Stimulated activated CD4-positive, alpha-beta T cell treated with anti-CD3 and anti-CD28 coated beads, Interleukin-2, amount 100 ng/mL, for 4 hours (primary cell): ENCODE data around the gene EXOC3L1.

ENCODE experiments used
- DNase-seq: peaks from one replicate; pipeline ENCODE4 v3.0.0-alpha.2; 2020; ENCODE audit warnings: low read depth

EXOC3L1 gene

DNA sequence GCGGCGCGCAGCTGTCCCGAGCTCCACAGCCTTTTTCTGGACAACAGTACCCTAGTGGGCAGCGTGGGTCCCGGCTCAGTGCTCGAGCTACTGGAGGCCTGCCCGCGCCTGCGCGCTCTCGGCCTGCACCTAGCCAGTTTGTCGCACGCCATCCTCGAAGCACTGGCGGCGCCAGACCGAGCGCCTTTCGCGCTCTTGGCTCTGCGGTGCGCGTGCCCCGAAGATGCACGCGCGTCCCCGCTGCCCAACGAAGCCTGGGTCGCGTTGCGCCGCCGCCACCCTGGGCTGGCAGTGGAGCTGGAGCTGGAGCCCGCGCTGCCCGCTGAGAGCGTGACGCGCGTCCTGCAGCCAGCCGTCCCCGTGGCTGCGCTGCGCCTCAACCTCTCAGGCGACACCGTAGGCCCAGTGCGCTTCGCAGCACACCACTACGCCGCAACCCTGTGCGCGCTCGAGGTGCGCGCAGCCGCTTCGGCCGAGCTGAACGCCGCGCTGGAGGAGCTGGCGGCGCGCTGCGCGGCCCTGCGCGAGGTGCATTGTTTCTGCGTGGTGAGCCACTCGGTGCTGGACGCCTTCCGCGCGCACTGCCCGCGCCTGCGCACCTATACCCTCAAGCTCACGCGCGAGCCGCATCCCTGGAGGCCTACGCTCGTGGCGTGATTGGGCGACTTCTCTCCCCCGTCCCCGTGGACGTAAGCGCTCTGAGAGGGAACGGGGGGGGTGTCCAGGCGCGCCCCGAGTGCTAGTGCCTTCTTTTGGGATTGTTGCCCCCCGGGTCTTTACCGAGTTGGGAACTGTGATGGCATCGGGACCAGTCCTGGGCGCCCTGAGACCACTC lies 26.6 kb downstream of the EXOC3L1 start:
- DNase-seq = no peak

DNA sequence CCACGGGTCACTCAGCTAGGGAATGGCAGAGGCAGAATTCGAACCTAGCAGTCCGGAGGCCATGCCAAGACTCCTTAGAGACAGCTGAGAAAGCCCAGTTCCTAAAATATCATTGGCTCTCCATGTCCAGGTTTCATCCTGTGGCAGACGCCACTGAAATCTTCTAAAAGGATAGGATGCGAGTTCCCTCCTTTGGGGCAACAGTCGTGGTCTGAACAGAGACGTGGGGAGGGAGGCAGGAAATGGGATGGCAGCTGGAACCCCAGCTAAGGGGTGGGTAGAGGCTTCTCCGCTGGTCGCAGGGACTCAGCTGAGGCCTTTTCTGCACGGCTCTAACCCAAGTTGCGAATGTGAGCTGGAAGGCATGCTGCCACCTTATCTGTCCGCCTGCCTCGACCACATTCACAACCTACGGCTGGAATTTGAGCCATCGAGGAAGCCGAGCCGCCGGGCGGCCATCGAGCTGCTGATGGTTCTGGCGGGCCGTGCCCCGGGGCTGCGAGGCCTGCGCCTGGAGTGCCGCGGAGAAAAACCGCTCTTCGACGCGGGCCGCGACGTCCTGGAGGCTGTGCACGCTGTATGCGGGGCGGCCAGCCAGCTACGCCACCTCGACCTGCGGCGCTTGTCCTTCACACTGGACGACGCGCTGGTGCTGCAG lies 27.3 kb downstream of the EXOC3L1 start:
- DNase-seq = no peak

GRCh38 chr16:67161595-67162058 lies 28.3 kb downstream of the EXOC3L1 start:
- DNase-seq = no peak

DNA sequence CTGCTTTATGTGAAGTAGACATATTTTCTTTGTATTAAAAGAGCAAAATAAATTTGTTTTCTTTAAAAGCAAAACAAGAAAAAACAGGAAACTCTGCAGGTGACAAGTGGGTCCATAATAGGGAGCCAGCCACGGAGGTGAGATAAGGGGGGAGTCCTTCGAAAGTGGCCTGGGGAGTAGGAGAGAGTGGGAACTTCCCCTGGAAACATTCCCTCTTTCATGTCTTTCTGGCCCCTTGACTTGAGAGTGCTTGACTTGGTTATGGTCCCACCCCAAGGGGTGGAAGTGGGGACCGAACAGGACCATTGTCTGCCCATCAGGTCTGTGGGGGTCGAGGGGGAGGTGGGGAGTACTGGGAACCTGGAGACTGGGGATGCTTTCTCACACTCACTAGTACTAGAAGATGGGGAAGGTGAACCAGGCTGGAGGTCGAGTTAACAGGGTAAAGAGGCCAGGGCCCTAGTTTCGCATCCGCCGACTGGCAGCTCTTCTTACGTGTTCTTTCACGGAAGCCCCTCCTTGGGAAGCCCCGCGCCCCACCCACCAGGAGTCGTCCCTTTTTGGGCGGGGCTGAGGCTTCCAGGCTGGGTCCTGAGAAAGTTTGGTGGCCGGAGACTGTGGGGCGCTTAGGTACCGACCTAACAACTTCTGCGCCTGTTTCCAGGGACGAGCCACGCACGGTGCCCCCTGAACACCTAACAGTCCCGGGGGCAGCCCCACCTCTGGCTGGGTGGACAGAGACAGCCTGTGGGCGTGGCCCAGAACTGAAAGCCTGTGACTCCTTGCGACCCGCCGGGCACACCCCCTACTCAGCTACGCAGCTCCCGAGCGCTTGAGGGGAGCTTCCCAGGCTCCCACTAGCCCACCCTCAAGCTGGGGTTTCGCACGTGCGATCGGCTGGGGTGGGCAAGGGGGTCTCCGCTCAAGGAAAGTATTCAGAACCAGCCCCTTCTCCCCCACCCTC lies 31.0 kb downstream of the EXOC3L1 start:
- peak; percentile 75 for DNase-seq

DNA sequence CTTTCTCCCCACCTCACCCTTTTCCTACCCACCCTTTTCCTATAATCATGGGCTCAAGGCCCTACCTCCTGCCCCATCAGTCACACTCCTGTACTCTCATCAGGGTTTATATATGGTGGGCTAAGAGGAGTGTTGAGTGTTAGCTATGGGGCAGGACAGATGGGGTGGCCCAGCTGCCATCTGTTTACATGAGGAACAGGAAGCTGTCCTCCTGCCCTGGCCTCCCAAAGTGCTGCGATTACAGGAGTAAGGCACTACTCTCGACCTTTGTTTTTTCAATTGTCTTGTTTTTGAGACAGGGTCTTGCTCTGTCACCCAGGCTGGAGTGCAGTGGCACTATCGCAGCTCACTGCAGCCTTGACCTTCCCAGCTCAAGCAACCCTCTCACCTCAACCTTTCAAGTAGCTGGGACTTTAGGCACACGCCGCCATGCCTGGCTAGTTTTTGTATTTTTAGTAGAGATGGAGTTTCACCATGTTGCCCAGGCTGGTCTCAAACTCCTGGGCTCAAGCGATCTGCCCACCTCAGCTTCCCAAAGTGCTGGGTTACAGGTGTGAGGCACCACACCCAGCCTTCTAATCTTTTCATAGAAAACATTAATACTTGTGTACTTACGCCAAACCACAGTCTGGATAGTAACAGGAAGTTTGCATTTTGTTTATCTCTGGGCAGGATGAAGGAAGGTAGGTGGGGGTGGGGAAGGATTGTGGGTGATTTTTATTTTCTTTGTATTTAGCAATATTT lies 31.9 kb downstream of the EXOC3L1 start:
- no peak for DNase-seq

GRCh38 chr16:67157106-67157748 lies 32.7 kb downstream of the EXOC3L1 start:
- no peak for DNase-seq

DNA sequence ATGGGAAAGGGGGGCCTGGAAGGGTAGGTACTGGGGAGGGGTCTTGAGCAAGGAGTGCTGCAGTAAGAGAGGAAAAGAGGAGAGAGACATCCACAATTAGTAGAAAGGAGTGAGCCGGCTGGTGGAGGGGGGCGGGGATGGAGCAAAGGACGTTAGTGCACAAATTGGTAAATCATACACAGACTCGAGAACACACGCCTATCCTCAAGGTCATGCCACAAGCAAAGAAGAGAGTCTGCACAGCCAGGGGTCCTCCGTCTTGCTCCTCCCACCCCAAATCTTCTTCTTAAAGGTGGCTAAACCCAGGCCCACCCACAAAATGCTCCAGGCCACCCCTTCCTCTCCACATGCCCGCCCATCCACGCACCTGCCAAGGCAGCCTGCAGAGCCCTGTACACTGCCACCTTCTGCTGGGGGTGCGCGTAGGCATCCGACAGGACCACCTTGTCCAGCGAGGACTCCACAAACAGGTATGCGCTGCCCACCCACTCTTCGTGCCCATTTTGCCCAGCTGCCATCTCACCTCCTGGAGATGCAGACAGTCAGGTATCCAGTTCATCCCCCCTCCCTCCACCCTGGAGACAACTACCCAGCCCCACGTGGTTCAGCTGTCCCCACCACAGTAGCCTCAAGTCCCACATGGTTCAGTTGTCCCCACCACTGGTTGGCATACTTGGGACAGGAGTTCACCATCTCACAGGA lies 33.6 kb downstream of the EXOC3L1 start:
- no peak for DNase-seq

GRCh38 chr16:67155295-67156142 lies 34.4 kb downstream of the EXOC3L1 start:
- peak; percentile 71 for DNase-seq

DNA sequence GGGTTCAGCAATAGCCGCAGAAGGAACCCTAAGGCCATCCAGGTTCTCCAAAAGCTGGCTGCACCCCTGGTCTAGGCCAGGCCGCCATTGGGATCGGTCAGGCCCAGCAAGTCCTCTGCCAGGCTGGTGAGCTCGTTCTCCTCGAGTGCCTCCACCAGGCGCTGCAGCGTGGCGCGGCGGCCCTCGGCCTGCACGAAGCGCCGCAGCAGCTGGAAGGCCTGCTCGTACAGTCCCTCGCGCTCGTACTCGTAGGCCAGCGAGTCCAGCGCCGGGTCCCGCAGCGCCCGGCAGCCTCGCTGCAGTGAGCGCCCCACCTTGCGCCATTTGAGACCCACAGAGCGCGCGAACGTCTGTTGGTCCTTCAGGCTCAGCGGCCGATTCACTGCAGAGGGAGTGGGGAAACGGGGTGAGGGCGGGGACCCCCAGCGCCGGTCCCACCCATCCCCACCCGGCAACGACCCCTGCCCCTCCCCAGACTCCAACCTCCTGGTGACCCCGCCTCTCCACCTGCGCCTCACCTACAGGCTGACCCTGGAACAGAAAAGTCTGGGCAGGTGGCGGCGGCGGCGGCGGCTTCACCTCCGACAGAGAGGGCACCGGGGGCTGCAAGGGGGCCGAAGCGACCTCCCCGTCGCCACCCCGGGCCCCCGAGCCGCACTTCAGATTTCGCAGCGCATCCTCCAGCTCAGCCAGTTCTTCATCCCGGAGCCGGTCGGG lies 35.2 kb downstream of the EXOC3L1 start:
- DNase-seq = no peak

DNA sequence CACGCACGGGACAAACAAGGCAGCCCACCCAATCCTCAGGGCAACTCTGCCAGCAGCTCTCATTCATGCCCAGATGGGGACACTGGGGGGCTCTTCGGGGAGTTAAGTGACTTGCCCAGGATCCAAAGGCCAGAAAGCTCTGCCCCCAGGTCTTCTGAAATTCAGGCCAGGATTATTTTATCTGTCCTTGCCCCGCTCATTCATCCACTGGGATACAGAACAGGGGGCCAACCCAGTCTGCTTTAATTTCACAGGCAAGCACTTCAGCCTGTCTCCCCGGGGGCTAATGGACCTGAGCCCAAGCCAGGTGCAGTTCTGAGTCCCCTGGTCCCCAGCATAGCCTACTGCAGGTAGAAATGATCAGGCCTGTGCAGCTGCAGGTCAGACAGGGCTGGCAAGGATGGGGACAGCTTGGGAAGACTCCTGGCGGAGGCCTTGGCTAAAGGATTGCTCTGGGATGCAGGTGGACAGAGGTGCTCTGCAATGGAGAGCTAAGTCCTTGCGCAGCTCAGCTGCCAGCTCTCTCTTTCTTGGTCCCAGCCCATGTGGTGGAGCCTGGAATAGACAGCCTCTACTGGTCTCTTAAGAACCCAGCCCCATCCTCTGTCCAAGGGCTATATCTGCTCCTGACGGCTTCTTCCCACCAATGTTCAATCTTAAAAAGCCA lies 38.4 kb downstream of the EXOC3L1 start:
- no peak for DNase-seq

- DNase-seq = no peak
Measured at GRCh38 chr16:67150833-67151396, 39.0 kb downstream of the EXOC3L1 start, which contains the start of gene B3GNT9. Gene B3GNT9 (minus strand): TSS chr16:67150998. CDS start chr16:67150485, 513 bp downstream.

DNA sequence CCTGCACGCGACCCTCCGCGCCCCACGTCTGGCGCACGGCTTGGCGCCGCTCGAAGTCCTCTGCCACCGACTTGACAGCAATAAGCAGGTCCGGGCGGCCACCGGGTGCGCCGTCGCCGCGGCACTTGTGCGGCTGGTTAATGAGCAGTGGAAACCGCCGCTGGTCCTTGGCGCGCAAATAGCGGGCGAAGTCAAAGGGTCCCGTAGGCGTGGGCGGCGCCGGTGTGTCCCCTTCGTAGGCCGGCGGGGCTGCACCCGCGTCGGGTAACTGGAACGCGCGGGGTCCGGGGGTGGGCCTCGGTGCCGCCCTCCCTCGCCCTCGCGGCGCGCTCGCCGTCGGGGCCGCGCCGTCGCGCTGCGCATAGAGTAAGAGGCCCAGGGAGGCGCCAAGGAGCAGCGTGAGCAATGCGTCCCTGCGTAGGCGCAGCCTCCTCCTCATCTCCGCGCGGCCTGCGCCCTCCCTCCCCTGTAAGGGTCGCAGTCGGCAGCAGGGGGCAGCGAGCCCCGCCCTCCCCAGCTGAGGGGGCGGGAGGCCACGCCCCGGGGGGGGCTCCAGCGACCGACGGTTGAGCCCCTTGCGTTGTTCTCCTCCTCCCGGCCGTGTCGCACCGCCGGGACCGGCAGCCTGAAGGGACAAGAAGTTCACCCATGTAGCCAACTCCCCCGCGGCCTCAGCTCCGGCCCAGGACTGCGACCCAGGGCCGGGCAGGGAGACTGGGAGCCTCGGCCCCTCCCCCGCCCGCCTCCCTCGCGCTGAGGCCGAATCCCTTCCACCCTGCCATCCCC lies 39.7 kb downstream of the EXOC3L1 start:
- peak; percentile 63 for DNase-seq

- DNase-seq = no peak
Measured at GRCh38 chr16:67149276-67150046, 40.5 kb downstream of the EXOC3L1 start.

- no peak for DNase-seq
Measured at GRCh38 chr16:67148656-67149275, 41.2 kb downstream of the EXOC3L1 start.

DNA sequence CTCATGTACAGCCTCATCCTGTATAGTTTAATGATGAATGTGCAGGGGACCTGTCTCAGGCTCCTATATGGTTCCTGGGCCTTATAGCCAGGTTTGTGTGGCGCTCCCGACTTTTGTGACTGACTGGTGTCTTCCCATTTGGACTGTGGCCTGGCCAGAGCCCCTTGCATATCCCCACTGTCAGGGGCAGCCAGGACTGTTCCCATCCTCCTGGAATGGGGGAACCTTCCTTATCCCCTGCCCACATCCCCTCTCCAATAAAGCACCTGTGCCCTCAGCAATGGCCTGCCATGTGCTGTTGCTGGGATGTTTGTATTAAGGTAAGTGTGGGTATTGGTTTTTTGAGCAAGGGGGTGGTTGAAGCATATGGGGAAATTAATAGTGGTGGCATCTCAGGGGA lies 41.7 kb downstream of the EXOC3L1 start:
- no peak for DNase-seq
